Breast epithelium (tissue), 3 donors: Measurements from ENCODE around the gene FANCD2.

Source experiments
- POLR2A ChIP-seq: fragments of 450-650 bp; IDR thresholded peaks from one replicate; pipeline ENCODE4 v1.6.1; 2016; ENCODE audit warnings: antibody characterized with exemption, mild to moderate bottlenecking, moderate library complexity
- POLR2AphosphoS5 ChIP-seq, 3 donors: sonication (generic); formaldehyde crosslinking; IDR thresholded peaks; one replicate each; pipeline ENCODE4 v1.6.1; 2017; ENCODE audit warnings: antibody characterized with exemption in 3 of 3
- TF ChIP-seq, protein P1 (sequence below), 3 donors: fragments of 450-650 bp; IDR thresholded peaks; one replicate each; pipeline ENCODE4 v1.5.1; 2016 to 2017; ENCODE audit warnings: antibody characterized with exemption in 3 of 3, mild to moderate bottlenecking in 3 of 3, moderate library complexity in 3 of 3

DNA sequence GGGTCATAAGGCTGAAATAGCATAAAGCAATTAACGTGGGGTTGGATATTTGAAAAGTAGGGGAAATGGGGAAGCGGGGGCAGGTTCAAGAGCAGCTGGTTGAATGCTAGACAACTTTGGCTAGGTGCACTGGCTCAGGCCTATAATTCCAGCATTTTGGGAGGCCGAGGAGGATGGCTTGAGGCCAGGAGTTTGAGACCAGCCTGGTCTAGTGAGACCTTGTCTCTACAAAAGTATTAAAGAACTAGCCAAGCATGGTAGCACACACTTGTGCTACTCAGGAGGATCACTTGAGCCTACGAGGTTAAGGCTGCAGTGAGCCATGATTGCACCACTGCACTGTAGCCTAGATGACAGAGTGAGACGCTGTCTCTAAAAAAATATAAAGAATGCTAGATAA is 6.9 kb upstream of the FANCD2 start:
- TF ChIP-seq POLR2AphosphoS5 (IDR thresholded peaks at IDR 0.05) (no peak), POLR2A (no peak)
- TF ChIP-seq, protein P1, sequence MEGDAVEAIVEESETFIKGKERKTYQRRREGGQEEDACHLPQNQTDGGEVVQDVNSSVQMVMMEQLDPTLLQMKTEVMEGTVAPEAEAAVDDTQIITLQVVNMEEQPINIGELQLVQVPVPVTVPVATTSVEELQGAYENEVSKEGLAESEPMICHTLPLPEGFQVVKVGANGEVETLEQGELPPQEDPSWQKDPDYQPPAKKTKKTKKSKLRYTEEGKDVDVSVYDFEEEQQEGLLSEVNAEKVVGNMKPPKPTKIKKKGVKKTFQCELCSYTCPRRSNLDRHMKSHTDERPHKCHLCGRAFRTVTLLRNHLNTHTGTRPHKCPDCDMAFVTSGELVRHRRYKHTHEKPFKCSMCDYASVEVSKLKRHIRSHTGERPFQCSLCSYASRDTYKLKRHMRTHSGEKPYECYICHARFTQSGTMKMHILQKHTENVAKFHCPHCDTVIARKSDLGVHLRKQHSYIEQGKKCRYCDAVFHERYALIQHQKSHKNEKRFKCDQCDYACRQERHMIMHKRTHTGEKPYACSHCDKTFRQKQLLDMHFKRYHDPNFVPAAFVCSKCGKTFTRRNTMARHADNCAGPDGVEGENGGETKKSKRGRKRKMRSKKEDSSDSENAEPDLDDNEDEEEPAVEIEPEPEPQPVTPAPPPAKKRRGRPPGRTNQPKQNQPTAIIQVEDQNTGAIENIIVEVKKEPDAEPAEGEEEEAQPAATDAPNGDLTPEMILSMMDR (IDR thresholded peaks at IDR 0.05), result no peak
